Fibroblast of the aortic adventitia (primary cell): ENCODE data around the gene VWA8. TPM values are rescaled to one million over a fixed set of nuclear protein-coding genes. Genes with fewer than 3 reads are reported as not detected.
"Not testable (repeated sequence)": the region's sequence is repeated elsewhere in the genome, so short reads cannot be mapped to it uniquely, and the experiment has no call there.

Experiments used
- DNase-seq: peaks from one replicate; pipeline ENCODE4 v3.0.0-alpha.2; 2010; ENCODE audit warnings: low read depth
- H3K4me3 ChIP-seq: 2 replicates; pipeline ENCODE4 v1.5.1; 2011; ENCODE audit warnings: low read depth, mild to moderate bottlenecking, control low read depth, low read length, moderate library complexity
- total RNA-seq: library from RNA; depleted of rRNA; stranded (reverse); fragments of >200 nt; gene quantifications from 2 replicates; pipeline ENCODE4 v1.2.3, GENCODE V29; 2012; ENCODE audit warnings: low replicate concordance
- TF ChIP-seq, protein P1 (sequence below): IDR thresholded peaks from 2 replicates; pipeline ENCODE4 v1.5.1; 2011; ENCODE audit warnings: mild to moderate bottlenecking, low read length, control low read depth, inconsistent platforms; ENCODE audit not compliant: insufficient read depth

VWA8 gene
- total RNA-seq, 1 donor, result 27.2 TPM

DNA sequence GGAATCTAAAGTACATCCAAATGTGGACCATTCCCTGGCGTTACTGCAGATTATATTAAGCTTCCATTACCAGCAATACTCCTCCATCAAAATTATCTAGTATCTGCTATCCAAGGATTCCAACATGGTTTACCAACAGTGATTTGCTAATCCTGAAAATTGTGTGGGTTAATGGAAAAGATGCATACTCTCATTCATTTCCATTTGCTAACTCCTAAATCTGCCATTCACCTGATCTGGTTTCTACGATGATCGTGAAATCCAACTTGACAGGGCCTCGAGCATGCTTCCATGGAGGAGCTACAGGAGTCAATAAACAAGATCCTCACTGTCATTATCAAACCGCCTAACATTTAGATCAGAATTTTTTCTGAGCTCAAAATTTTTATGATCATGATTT is 382.5 kb downstream of the VWA8 start:
- no peak overlapping the region for H3K4me3 ChIP-seq
- no peak for DNase-seq
- TF ChIP-seq, protein P1, sequence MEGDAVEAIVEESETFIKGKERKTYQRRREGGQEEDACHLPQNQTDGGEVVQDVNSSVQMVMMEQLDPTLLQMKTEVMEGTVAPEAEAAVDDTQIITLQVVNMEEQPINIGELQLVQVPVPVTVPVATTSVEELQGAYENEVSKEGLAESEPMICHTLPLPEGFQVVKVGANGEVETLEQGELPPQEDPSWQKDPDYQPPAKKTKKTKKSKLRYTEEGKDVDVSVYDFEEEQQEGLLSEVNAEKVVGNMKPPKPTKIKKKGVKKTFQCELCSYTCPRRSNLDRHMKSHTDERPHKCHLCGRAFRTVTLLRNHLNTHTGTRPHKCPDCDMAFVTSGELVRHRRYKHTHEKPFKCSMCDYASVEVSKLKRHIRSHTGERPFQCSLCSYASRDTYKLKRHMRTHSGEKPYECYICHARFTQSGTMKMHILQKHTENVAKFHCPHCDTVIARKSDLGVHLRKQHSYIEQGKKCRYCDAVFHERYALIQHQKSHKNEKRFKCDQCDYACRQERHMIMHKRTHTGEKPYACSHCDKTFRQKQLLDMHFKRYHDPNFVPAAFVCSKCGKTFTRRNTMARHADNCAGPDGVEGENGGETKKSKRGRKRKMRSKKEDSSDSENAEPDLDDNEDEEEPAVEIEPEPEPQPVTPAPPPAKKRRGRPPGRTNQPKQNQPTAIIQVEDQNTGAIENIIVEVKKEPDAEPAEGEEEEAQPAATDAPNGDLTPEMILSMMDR, result no peak

DNA sequence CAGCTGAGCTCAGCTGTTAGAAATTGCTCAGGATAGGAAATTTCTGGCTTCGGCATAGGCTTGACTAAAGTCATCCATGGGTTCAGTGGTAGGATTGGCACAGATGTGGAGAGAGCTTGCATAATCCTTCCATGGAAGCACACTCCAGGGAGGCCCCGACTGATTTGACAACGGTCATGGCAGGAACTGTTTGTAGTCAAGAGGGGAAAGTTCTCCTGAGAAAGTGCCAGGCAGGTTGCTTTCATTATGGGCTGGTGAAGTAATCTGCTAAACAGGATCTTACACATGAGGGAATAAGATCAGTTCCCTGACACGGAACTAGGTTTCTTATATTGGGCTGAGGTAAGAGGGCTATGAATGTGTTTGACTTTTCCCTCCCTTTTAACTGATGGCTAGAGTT is 383.5 kb downstream of the VWA8 start:
- DNase-seq, result peak; percentile 71
- TF ChIP-seq, protein P1, result no peak
- peak overlapping the region; percentile 31 for H3K4me3 ChIP-seq

DNA sequence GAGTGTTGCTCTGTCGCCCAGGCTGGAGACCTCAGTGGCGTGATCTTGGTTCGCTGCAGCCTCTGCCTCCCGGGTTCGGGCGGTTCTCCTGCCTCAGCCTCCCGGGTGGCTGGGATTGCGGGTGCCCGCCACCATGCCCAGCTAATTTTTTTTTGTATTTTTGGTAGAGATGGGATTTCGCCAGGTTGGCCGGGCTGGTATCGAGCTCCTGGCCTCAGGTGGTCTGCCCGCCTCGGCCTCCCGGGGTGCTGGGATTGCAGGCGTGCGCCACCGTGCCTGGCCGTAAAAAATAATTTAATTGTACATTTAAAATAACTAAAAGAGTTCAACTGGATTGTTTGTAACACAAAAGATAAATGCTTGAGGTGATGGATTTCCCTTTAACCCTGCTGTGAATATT is 387.3 kb downstream of the VWA8 start:
- not testable (repeated sequence) for DNase-seq, H3K4me3 ChIP-seq

DNA sequence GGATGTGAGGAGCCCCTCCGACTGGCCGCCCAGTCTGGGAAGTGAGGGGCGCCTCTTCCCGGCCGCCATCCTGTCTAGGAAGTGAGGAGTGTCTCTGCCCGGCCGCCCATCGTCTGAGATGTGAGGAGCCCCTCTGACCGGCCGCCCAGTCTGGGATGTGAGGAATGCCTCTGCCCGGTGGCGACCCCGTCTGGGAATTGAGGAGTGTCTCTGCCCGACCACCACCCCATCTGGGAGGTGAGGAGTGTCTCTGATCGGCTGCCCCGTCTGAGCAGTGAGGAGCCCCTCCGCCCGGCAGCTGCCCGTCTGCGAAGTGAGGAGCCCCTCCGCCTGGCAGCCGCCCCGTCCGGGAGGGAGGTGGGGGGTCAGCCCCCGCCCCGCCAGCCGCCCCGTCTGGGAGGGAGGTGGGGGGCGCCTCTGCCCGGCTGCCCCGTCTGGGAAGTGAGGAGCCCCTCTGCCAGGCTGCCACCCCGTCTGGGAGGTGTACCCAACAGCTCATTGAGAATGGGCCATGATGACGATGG is 389.0 kb downstream of the VWA8 start:
- not testable (repeated sequence) for H3K4me3 ChIP-seq, DNase-seq

DNA sequence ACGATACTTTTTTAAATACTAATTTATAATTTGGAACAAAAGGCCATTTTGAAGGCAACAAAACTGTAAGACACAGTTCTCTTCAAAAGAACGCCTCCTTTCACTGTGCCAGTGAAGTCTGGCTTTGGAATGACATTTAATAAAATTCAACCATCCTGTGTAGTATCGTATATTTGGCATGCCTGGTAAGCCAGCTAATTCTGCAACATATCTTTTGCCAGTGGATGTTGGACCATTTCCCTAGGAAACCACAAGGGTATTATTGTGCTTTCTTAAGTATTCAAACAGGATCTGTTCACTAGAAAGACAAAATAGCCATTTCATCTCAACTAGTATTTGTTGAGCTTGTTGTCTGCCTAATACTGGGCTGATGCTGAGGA is 391.9 kb downstream of the VWA8 start:
- H3K4me3 ChIP-seq, result no peak overlapping the region
- DNase-seq, result peak; percentile 84
- TF ChIP-seq, protein P1, result peak; percentile 41

DNA sequence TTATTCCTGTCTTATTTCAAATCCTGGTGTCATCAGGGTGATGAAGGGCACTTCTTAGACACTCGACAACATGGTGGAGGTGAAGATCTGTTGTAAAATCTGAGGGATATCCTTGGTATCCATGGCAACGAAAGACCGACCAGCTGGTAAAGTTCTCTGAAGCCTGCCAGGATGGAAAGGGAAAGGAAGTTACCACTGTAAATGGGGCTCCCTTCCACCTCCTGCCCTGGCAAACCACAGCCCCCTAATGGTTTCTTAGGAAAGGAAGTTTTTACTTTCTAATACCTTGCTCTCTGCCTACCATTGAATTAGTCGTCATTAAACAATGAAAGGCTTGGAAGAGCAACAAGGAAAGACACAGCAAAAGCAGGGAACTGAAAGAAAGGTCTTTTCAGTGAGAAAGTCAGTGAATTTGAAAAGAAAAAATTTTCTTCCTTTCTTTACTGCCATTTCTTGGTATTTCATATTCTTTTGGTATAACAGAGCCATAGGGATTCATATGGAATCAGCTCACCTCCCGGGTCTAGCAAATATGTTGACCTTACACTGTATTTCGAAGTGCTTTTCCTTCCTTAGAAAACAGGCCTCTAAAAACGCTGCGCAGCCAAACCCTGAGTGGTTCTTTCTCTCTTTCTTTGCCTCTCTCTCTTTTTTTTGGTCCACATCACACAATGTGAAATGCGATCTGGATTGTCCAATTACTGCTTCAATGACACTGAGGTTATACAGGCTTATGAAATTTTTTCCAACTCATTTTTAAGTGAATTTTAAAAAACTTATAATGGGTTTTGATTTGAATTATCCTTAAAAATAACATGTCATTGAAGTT is 392.6 kb downstream of the VWA8 start:
- H3K4me3 ChIP-seq, result no peak overlapping the region
- DNase-seq, result no peak
- TF ChIP-seq, protein P1, result no peak

DNA sequence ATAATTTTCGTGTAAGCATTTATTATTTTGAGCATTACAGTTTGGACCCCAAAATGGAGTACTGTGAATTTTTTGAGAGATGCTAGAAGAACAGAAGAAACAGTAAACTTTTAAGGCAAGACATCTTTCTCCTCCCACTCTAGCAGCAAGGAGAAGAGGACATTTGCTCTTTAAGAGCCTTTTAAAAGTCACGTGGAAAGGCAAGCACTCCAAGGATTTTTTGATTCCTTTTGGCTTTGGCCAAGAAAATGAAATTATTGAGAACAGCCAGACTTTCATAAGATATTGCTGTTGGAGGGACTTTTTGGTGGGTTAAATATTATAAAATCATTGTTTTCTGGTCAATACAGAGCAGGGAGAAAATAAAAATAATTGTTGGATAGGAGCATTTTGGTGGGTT is 393.5 kb downstream of the VWA8 start:
- DNase-seq, result no peak
- no peak overlapping the region for H3K4me3 ChIP-seq
- TF ChIP-seq, protein P1, result no peak

DNA sequence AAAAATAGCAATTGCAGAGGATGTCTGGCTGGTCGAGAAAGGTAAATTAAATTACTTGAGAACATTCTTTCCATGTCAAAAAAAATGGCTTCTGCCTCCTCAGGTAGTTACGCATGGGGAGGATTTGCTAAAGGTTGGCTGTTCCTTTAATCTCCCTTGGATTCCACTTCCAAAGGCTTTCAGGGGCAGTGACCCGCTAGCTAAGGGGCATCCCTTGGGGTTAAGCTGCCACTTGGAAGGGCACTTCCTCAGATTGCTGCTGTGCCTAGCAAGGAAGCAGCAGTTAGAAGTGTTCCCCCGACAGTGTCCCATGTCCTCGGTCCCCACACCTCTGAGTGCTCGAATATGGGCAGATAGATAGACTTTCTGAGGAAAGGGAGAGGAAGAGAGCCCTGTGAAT is 395.1 kb downstream of the VWA8 start:
- TF ChIP-seq, protein P1, result no peak
- DNase-seq, result no peak
- H3K4me3 ChIP-seq, result no peak overlapping the region
